HG03060 (cell line): ENCODE results near the gene CCM2.

ENCODE experiments used
- ATAC-seq: cut with Tn5 transposase; IDR thresholded peaks from one replicate; pipeline ENCODE4 v1.9.1; 2021; ENCODE audit warnings: low read depth, moderate number of reproducible peaks; ENCODE audit not compliant: unreplicated experiment

Gene CCM2

GRCh38 chr7:45000093-45001032, at the start of gene CCM2:
Gene CCM2, plus strand, starts transcription at chr7:45000201. Its CDS starts 133 bp downstream, at chr7:45000334.
- no peak for ATAC-seq

- no peak for ATAC-seq
These were observed 46.8 kb upstream of the CCM2 start for GRCh38 chr7:44953156-44953555.

GRCh38 chr7:44955733-44956132, 44.3 kb upstream of the CCM2 start:
- ATAC-seq: no peak

GRCh38 chr7:44956157-44956766, 43.7 kb upstream of the CCM2 start:
- ATAC-seq: no peak

- ATAC-seq: no peak
These were observed 41.2 kb upstream of the CCM2 start for GRCh38 chr7:44958645-44959344.

- no peak for ATAC-seq
These were observed 40.5 kb upstream of the CCM2 start for GRCh38 chr7:44959433-44959951.

GRCh38 chr7:44960011-44960580, 39.9 kb upstream of the CCM2 start:
- no peak for ATAC-seq

- no peak for ATAC-seq
These were observed 38.0 kb upstream of the CCM2 start for GRCh38 chr7:44961844-44962482.

- no peak for ATAC-seq
These were observed 37.3 kb upstream of the CCM2 start for GRCh38 chr7:44962483-44963251.

GRCh38 chr7:44963364-44964290, 36.4 kb upstream of the CCM2 start:
- no peak for ATAC-seq

- no peak for ATAC-seq
These were observed 35.6 kb upstream of the CCM2 start for GRCh38 chr7:44964384-44964830.

- ATAC-seq: no peak
These were observed 35.1 kb upstream of the CCM2 start for GRCh38 chr7:44964831-44965440.

GRCh38 chr7:44965441-44965903, 34.5 kb upstream of the CCM2 start:
- ATAC-seq: no peak

GRCh38 chr7:44965937-44966730, 33.9 kb upstream of the CCM2 start:
- no peak for ATAC-seq

GRCh38 chr7:44966731-44967538, 33.1 kb upstream of the CCM2 start:
- no peak for ATAC-seq
